GM12875 (cell line): ENCODE measurements around the gene ITPR1.

Experiments
- H3K4me3 ChIP-seq: one replicate; pipeline ENCODE4 v1.5.1; 2011; ENCODE audit warnings: low read depth, low read length, control low read depth
- TF ChIP-seq, protein P1 (sequence below): IDR thresholded peaks from 2 replicates; pipeline ENCODE4 v1.5.1; 2011; ENCODE audit warnings: low read depth, mild to moderate bottlenecking, control low read depth, inconsistent platforms, low read length, moderate library complexity, borderline replicate concordance; ENCODE audit not compliant: insufficient read depth

Gene ITPR1

DNA sequence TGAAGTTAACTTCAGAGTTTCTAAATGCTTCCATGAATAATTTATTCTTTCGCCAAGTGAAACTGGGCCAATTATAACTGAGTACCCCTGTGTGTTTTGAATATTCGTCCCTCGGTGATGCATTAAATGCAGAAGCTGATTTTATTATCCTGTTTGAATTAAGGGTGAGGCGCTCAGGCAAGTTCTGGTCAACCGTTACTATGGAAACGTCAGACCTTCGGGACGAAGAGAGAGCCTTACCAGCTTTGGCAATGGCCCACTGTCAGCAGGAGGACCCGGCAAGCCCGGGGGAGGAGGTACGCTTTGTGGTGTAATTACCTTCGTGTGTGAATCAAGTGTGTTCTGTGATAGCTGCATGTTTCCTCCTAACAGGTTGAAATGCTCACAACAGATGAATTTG lies 239.8 kb downstream of the ITPR1 start:
- no peak overlapping the region for H3K4me3 ChIP-seq
- TF ChIP-seq, protein P1, sequence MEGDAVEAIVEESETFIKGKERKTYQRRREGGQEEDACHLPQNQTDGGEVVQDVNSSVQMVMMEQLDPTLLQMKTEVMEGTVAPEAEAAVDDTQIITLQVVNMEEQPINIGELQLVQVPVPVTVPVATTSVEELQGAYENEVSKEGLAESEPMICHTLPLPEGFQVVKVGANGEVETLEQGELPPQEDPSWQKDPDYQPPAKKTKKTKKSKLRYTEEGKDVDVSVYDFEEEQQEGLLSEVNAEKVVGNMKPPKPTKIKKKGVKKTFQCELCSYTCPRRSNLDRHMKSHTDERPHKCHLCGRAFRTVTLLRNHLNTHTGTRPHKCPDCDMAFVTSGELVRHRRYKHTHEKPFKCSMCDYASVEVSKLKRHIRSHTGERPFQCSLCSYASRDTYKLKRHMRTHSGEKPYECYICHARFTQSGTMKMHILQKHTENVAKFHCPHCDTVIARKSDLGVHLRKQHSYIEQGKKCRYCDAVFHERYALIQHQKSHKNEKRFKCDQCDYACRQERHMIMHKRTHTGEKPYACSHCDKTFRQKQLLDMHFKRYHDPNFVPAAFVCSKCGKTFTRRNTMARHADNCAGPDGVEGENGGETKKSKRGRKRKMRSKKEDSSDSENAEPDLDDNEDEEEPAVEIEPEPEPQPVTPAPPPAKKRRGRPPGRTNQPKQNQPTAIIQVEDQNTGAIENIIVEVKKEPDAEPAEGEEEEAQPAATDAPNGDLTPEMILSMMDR: no peak

- TF ChIP-seq, protein P1: no peak
These were observed 241.3 kb downstream of the ITPR1 start for GRCh38 chr3:4734454-4734853.

GRCh38 chr3:4735243-4735642 lies 242.1 kb downstream of the ITPR1 start:
- TF ChIP-seq, protein P1: no peak
- no peak overlapping the region for H3K4me3 ChIP-seq

More at GRCh38 chr3:4734454-4734853, 241.3 kb downstream of the ITPR1 start:
- H3K4me3 ChIP-seq: no peak overlapping the region

DNA sequence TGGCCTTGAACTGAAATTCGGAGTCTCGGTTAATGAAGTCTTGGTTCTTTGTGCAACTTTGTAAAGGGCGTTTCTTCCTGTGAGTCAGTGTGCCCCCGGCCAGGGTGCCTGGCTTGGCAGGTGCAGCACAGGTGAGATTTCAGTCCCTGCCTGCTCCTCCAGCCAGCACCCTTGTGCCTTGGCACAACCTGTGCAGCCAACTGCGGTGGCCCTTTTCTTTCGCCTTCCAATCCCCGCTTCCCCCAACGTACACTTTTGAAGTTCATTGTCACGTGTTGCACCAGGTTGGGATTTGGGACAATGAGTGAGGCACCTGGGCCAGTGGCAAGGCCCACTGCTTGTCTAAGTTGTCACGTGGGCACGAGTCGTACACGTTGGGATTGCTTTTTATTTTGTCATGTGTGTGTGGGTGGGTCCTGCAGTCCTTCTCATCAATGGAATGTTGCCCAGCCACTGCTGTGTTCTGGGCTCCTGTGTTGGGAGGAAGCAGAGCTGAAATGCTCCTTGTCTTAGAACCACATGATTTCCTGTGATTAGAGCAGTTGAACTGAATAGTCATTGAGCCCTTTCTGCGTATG lies 243.2 kb downstream of the ITPR1 start:
- TF ChIP-seq, protein P1: no peak
- no peak overlapping the region for H3K4me3 ChIP-seq

DNA sequence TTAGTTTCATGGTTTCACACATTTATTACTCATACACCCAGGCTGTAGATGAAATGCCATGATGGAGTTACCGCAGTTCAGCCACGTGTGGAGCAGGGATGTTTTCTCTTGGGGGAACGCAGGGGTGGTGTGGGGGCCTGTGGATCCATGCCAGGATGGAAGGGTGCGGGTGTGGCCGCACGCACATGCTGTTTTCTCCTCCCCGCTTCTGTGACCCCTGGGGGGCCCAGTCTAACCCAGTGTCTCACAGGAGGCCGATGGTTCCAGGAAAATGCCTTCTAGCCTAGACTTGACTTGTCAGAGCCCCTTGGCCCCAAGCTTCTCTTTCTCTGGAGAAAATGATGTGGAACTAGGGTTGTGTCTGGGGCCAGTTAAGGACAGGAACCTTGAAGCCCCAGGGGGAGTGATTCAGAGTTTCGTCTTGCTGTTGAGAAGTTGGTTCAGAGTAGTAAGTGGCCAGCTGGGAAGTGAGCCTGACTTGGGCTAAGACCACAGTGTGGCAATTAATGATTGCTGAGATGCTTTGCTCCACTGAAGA lies 245.7 kb downstream of the ITPR1 start:
- H3K4me3 ChIP-seq: no peak overlapping the region
- TF ChIP-seq, protein P1: no peak

DNA sequence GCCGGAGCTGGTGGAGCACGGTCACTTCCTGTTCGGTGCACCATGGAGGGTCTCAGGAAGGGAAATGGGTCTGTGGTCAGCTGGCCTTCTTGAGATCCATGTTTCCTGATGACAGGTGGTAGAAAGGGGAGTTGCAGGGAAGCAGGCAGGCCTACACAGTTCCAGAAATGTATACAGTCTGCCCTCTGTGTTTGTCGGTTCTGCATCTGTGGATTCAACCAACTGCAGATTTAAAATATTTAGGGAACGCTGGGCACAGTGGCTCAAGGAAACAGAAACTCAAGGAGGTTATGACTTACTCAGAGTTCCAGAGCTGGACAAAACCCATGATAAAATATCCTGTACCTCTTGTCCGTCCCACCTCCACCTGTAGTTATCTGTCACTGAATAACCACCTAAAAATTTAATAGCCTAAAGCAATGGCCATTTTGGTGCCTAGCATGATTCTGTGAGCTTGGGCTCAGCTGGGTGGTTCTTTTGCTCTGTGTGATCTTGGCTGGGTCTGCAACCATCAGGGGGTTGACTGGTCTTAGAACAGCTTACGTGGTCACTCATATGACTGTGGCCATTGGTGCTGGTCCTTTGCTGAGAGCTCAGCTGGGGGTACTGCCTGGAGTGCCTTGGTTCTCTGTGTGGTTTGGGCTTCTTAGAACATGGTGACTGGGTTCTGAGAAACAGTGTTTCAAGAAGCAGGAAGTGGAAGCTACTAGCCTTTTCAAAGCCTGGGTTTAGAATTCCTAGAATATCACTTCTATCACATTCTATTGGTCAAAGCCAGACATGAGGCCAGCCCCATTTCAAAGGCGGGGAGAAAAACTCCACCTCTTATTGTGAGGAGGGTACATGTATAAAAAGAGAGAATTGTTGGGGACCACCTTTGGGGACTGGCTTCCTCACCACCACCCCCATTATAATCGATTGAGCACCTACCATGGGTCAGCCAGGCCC lies 246.4 kb downstream of the ITPR1 start:
- TF ChIP-seq, protein P1: no peak
- H3K4me3 ChIP-seq: no peak overlapping the region
